Prostate gland (tissue), 2 donors: ENCODE data around the gene DISP2. TPM values are rescaled to one million over a fixed set of nuclear protein-coding genes. Genes with fewer than 3 reads are reported as not detected.

ENCODE experiments used
- DNase-seq: peaks from one replicate; pipeline ENCODE4 v3.0.0-alpha.2; 2019; ENCODE audit warnings: low spot score
- H3K27ac ChIP-seq, 2 donors: fragments of 200-600 bp; sonication (generic); 2 replicates each; pipeline ENCODE4 v1.5.1; 2017 to 2019
- H3K27me3 ChIP-seq: fragments of 200-600 bp; sonication (generic); replicated peaks from 2 replicates; pipeline ENCODE4 v1.5.1; 2019; ENCODE audit not compliant: insufficient read depth
- H3K36me3 ChIP-seq, 2 donors: fragments of 200-600 bp; sonication (generic); 1 replicate in 1 of 2; 2 replicates in 1 of 2; pipeline versions ENCODE4 v1.5.1 to v1.8.1; 2017 to 2019
- H3K4me1 ChIP-seq: fragments of 200-600 bp; sonication (generic); replicated peaks from 2 replicates; pipeline ENCODE4 v1.5.1; 2019
- H3K4me3 ChIP-seq, 2 donors: fragments of 200-600 bp; sonication (generic); 2 replicates each; pipeline ENCODE4 v1.5.1; 2017 to 2019
- H3K9me3 ChIP-seq: fragments of 200-600 bp; sonication (generic); 2 replicates; pipeline ENCODE4 v1.5.1; 2017
- CTCF ChIP-seq, 4 experiments: fragments of 200-600 bp in 2 of 4; fragments of 450-650 bp in 2 of 4; sonication (generic) in 2 of 4; IDR thresholded peaks; 1 replicate in 3 of 4; 2 replicates in 1 of 4; pipeline ENCODE4 v1.5.1; 2016 to 2019; ENCODE audit warnings: antibody characterized with exemption in 4 of 4, mild to moderate bottlenecking in 2 of 4, moderate library complexity in 2 of 4
- POLR2A ChIP-seq: fragments of 450-650 bp; IDR thresholded peaks from one replicate; pipeline ENCODE4 v1.6.1; 2016; ENCODE audit warnings: antibody characterized with exemption, mild to moderate bottlenecking
- POLR2AphosphoS5 ChIP-seq: sonication (generic); formaldehyde crosslinking; IDR thresholded peaks from one replicate; pipeline ENCODE4 v1.6.1; 2017; ENCODE audit warnings: antibody characterized with exemption
- WGBS: methylation state at CpG from one replicate; pipeline ENCODE4 v1.1.5; 2018; 5-methylcytosine and 5-hydroxymethylcytosine counted together
- intact Hi-C: fragments of 100-400 bp; cut with DNase I; formaldehyde crosslinking; loops from one replicate; pipeline ENCODE4 v1.14.2; 2022
- total RNA-seq, 2 donors: library from RNA; depleted of rRNA; stranded (reverse); fragments of >200 nt; gene quantifications; one replicate each; pipeline ENCODE4 v1.1.0, GENCODE V29; 2016

The DISP2 gene
- total RNA-seq, 2 donors from 2014 or later, result 0.27 to 1.6 TPM

DNA sequence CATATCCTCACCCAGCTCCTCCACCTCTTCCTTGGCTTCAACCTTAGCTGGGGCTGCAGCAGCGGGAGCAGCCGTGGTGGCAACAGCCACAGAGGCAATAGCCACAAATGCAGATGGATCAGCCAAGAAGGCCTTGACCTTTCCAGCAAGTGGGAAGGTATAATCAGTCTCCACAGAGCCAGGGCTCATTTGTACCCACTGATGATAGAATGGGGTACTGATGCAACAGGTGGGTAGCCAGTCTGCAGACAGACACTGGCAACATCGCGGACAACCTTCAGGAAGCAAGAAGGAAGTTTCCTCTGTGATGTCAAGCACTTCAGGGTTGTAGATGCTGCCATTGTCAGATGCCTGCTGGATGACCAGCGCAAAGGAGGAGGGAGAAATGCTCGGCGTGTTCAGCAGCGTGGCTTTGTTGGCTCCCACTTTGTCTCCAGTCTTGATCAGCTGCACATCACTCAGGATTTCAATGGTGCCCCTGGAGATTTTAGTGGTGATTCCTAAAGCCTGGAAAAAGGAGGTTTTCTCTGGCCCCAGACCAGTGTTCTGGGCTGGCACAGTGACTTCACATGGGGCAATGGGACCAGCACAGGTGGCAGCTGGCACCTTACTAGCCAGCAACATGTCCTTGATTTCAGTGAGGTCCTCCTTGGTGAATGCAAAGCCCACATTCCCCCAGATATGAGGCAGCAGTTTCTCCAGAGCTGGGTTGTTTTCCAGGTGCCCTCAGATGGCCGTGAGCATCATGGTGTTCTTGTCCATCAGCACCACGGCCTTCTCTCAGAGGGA, 45.5 kb upstream of the DISP2 start:
- no peak overlapping the region for H3K4me3 ChIP-seq
- no peaks in the 10 kb centered on the region for H3K36me3 ChIP-seq
- no peak for DNase-seq
- H3K4me1 ChIP-seq, result no peaks in the 10 kb centered on the region
- no peak overlapping the region for H3K27ac ChIP-seq
- H3K9me3 ChIP-seq, result no peaks in the 10 kb centered on the region
- H3K27me3 ChIP-seq, result no peaks in the 10 kb centered on the region
- intact Hi-C loops, result no loop called here
- 90% methylated on average over 10 of the region's 10 CpGs for WGBS
- TF ChIP-seq POLR2A (no peak), CTCF (IDR thresholded peaks at IDR 0.05) (no peak), POLR2AphosphoS5 (no peak)

- peak; percentile 62 for DNase-seq
- TF ChIP-seq POLR2AphosphoS5, result no peak
- TF ChIP-seq POLR2A, result no peak
- no peak for TF ChIP-seq CTCF (IDR thresholded peaks at IDR 0.05)
- H3K4me3 ChIP-seq, result no peak overlapping the region
These were observed 44.3 kb upstream of the DISP2 start for GRCh38 chr15:40313531-40314398.

GRCh38 chr15:40314723-40315276, 43.2 kb upstream of the DISP2 start:
- Histone ChIP-seq H3K4me1 (no peaks in the 10 kb centered on the region), H3K27ac (no peak overlapping the region), H3K9me3 (no peaks in the 10 kb centered on the region), H3K4me3 (no peak overlapping the region), H3K27me3 (no peaks in the 10 kb centered on the region), H3K36me3 (no peaks in the 10 kb centered on the region)
- 69% methylated on average over 4 of the region's 4 CpGs for WGBS
- intact Hi-C loops, result no loop called here
- DNase-seq, result no peak
- TF ChIP-seq POLR2AphosphoS5, result no peak
- TF ChIP-seq POLR2A, result no peak
- TF ChIP-seq CTCF (IDR thresholded peaks at IDR 0.05), result no peak

More at GRCh38 chr15:40313531-40314398, 44.3 kb upstream of the DISP2 start:
- H3K9me3 ChIP-seq, result no peaks in the 10 kb centered on the region
- 39% methylated on average over 10 of the region's 10 CpGs for WGBS
- no peaks in the 10 kb centered on the region for H3K27me3 ChIP-seq
- intact Hi-C loops, result no loop called here
- no peaks in the 10 kb centered on the region for H3K4me1 ChIP-seq
- H3K36me3 ChIP-seq, result no peaks in the 10 kb centered on the region
- no peak overlapping the region for H3K27ac ChIP-seq

DNA sequence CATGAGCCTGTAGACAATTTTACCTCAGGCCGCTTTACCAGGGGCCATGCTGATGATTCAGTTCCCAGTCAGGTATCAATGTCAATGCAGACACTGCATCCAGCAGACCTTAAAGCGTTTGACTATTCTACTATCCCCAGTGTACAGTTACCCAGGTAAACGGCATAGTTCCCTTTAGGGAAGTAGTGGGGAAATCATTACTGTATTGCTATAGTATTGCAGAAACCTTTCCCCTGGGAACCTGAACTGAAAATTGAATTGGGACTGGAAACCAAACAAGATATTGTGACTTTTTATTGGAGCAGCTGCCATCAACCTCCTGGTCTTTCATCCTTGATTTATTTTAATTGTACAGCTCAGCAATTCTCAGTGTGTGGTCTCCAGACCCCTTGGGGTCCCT, 41.1 kb upstream of the DISP2 start:
- Histone ChIP-seq H3K9me3 (no peaks in the 10 kb centered on the region), H3K4me1 (no peaks in the 10 kb centered on the region), H3K27me3 (no peaks in the 10 kb centered on the region), H3K4me3 (no peak overlapping the region), H3K27ac (no peak overlapping the region), H3K36me3 (no peaks in the 10 kb centered on the region)
- 71% methylated on average over 3 of the region's 3 CpGs for WGBS
- intact Hi-C loops, result no loop called here
- DNase-seq, result no peak
- TF ChIP-seq POLR2AphosphoS5 (no peak), POLR2A (no peak)

- Histone ChIP-seq H3K4me3 (no peak overlapping the region), H3K27ac (no peak overlapping the region), H3K4me1 (no peaks in the 10 kb centered on the region), H3K9me3 (no peaks in the 10 kb centered on the region), H3K36me3 (no peaks in the 10 kb centered on the region), H3K27me3 (no peaks in the 10 kb centered on the region)
- no peak for DNase-seq
- WGBS, result 64% methylated on average over 4 of the region's 4 CpGs
- intact Hi-C loops, result no loop called here
- no peak for TF ChIP-seq POLR2AphosphoS5
- no peak for TF ChIP-seq CTCF (IDR thresholded peaks at IDR 0.05)
- TF ChIP-seq POLR2A, result no peak
These were observed 40.4 kb upstream of the DISP2 start for GRCh38 chr15:40317580-40317979.
